GM23338 (cell line): ENCODE results near the gene SENP5.

Experiments used
- CREB1 ChIP-seq: fragments of 250-450 bp; sonication (Bioruptor Pico); IDR thresholded peaks from 2 replicates; pipeline ENCODE4 v1.5.0; 2020; ENCODE audit warnings: low read depth, mild to moderate bottlenecking, moderate library complexity
- CTCF ChIP-seq, 2 experiments: fragments of 200-600 bp in 1 of 2; sonication (generic) in 1 of 2; conservative IDR thresholded peaks; 2 replicates each; pipeline versions ENCODE4 v1.5.1 to v1.6.1; 2016 to 2017; ENCODE audit warnings: antibody characterized with exemption in 2 of 2, low read depth in 2 of 2, mild to moderate bottlenecking in 2 of 2, moderate library complexity in 1 of 2
- JUNB ChIP-seq: IDR thresholded peaks from one replicate; pipeline ENCODE4 v1.6.1; 2016; ENCODE audit warnings: antibody characterized with exemption; ENCODE audit not compliant: unreplicated experiment

GRCh38 chr3:196966526-196967401, 99.0 kb downstream of the SENP5 start:
- TF ChIP-seq CTCF (conservative IDR thresholded peaks at IDR 0.05; ENCODE audit: low read depth in 2 of 2) = no peak
- TF ChIP-seq JUNB = no peak
- no peak for TF ChIP-seq CREB1 (CRISPR knock-in tag)
